Measurements from ENCODE around the gene CYTH1.
A peak's percentile ranks its signal among the peaks of the same experiment; 100 is the strongest.

The CYTH1 gene

GRCh38 chr17:78667091-78667490, 115.0 kb downstream of the CYTH1 start:
- DNase-seq: no peak

GRCh38 chr17:78665952-78666920, 115.8 kb downstream of the CYTH1 start:
- DNase-seq: no peak

- no peak for DNase-seq
These were observed 116.6 kb downstream of the CYTH1 start for GRCh38 chr17:78665387-78665951.

GRCh38 chr17:78664476-78665386, 117.3 kb downstream of the CYTH1 start:
- peak; percentile 71 for DNase-seq

- DNase-seq: no peak
These were observed 120.8 kb downstream of the CYTH1 start for GRCh38 chr17:78661093-78661770.

GRCh38 chr17:78659546-78659945, 122.5 kb downstream of the CYTH1 start:
- no peak for DNase-seq

GRCh38 chr17:78658281-78658785, 123.7 kb downstream of the CYTH1 start:
- peak; percentile 51 for DNase-seq

- no peak for DNase-seq
These were observed 126.7 kb downstream of the CYTH1 start for GRCh38 chr17:78655251-78655940.

GRCh38 chr17:78654325-78654724, 127.7 kb downstream of the CYTH1 start:
- no peak for DNase-seq

GRCh38 chr17:78653382-78653781, 128.7 kb downstream of the CYTH1 start:
- no peak for DNase-seq

- no peak for DNase-seq
These were observed 129.2 kb downstream of the CYTH1 start for GRCh38 chr17:78652913-78653312.

GRCh38 chr17:78652024-78652423, 130.0 kb downstream of the CYTH1 start:
- no peak for DNase-seq

- no peak for DNase-seq
These were observed 130.5 kb downstream of the CYTH1 start for GRCh38 chr17:78651554-78651953.

- DNase-seq: no peak
These were observed 131.9 kb downstream of the CYTH1 start for GRCh38 chr17:78650093-78650715.

GRCh38 chr17:78648293-78648692, 133.8 kb downstream of the CYTH1 start:
- DNase-seq: no peak

GRCh38 chr17:78647032-78647431, 135.0 kb downstream of the CYTH1 start:
- no peak for DNase-seq

- no peak for DNase-seq
These were observed 136.4 kb downstream of the CYTH1 start for GRCh38 chr17:78645421-78646295.

GRCh38 chr17:78644931-78645351, 137.1 kb downstream of the CYTH1 start:
- no peak for DNase-seq

GRCh38 chr17:78644224-78644623, 137.8 kb downstream of the CYTH1 start:
- DNase-seq: no peak

- DNase-seq: no peak
These were observed 138.7 kb downstream of the CYTH1 start for GRCh38 chr17:78643326-78643725.

Data from NCI-H774 (cell line).